ENCODE measurements around the gene GABRR1. TPM values are rescaled to one million over a fixed set of nuclear protein-coding genes. Genes with fewer than 3 reads are reported as not detected.
A peak's percentile ranks its signal among the peaks of the same experiment; 100 is the strongest.

Gene GABRR1
- polyA plus RNA-seq (2013, experiment 1 of 2): not detected
- polyA plus RNA-seq (2013, experiment 2 of 2): not detected

DNA sequence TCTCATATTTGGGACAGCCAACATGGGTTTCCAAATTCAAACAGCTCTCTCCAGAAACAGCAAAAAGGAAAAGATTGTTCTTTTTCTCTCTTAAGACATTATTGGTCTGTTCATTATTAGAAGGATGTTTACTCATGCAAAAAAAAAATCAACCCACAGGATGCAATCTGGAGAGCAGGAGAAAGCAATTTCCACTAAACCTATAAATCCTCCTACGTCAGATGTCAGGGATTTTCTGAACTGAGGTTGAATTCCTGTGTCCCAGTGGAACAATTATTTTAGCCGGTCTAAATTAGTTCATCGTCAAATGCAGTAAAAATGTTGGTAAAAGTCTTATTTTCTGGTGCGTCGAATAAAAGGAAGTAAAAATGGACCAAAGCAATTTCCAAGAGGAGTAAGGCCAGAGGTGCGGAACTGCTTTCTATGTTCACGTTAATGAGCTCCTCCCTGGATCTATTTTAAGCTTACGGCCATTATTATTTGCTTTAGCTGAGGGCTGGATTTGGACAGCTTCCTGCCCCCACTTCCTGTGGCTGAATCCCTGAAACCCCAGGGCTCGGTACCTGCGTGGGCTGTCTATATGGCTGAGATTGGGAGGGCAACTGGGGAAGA, at the start of gene GABRR1:
GABRR1 (minus strand) TSS at position 60 of the 612 bp plus-strand sequence; CDS start at position 24, 36 bp downstream.
- Histone ChIP-seq H2BK120ac (ENCODE audit: low read depth, low read length) (no peak within 1 kb of the TSS), H3K14ac (ENCODE audit: low read length) (no peak within 1 kb of the TSS), H3K79me1 (ENCODE audit: low read depth, low read length) (no peaks in the 10 kb centered on the region), H3K18ac (ENCODE audit: low read length) (no peak within 1 kb of the TSS), H2BK12ac (ENCODE audit: low read length) (no peak within 1 kb of the TSS), H2BK15ac (ENCODE audit: low read length) (no peak within 1 kb of the TSS), H2BK5ac (ENCODE audit: low read length) (no peak within 1 kb of the TSS), H3K9me3 (replicated peaks in 1 of 2; ENCODE audit: control insufficient read depth in 2 of 2, insufficient read depth in 1 of 2, low read depth in 1 of 2, low read length in 2 of 2) (no peaks in the 10 kb centered on the region), H3K4me1 (ENCODE audit: control insufficient read depth in 2 of 2, insufficient read depth in 1 of 2, low read depth in 1 of 2, low read length in 2 of 2) (peaks cover 0 to 3% of the 10 kb centered on the region in 2 donors), H4K91ac (ENCODE audit: low read depth, low read length, poor library complexity) (no peak within 1 kb of the TSS), H4K8ac (ENCODE audit: low read depth, low read length) (no peak within 1 kb of the TSS), H3K27ac (replicated peaks; ENCODE audit: low read length) (no peak within 1 kb of the TSS), H3K9ac (ENCODE audit: low read depth, low read length, poor library complexity) (no peak within 1 kb of the TSS), H3K4ac (ENCODE audit: low read length) (no peak within 1 kb of the TSS), H3K4me2 (ENCODE audit: insufficient read depth, low read length, poor library complexity, severe bottlenecking) (no peak within 1 kb of the TSS), H3K4me3 (ENCODE audit: low read length in 2 of 2) (no peak within 1 kb of the TSS), H2AK5ac (ENCODE audit: low read depth, low read length) (no peak within 1 kb of the TSS), H2AFZ (ENCODE audit: low read length) (peak within 1 kb of the TSS; percentile 32), H3K36me3 (replicated peaks in 1 of 2; ENCODE audit: control insufficient read depth in 2 of 2, insufficient read depth in 2 of 2, low read length in 2 of 2) (no peaks in the 10 kb centered on the region), H3K27me3 (ENCODE audit: control insufficient read depth in 3 of 3, insufficient read depth in 3 of 3, low read depth in 1 of 3, low read length in 3 of 3) (peaks cover 0 to 5% (median 0%) of the 10 kb centered on the region in 3 experiments), H3K23ac (ENCODE audit: low read depth, low read length, poor library complexity) (no peak within 1 kb of the TSS)
- DNase-seq (ENCODE audit: low spot score): no peak
- WGBS, 2 donors (ENCODE audit: extremely low coverage in 2 of 2, insufficient read length in 2 of 2, insufficient replicate concordance in 1 of 2): no CpG with 5 or more reads among the region's 10 CpGs

DNA sequence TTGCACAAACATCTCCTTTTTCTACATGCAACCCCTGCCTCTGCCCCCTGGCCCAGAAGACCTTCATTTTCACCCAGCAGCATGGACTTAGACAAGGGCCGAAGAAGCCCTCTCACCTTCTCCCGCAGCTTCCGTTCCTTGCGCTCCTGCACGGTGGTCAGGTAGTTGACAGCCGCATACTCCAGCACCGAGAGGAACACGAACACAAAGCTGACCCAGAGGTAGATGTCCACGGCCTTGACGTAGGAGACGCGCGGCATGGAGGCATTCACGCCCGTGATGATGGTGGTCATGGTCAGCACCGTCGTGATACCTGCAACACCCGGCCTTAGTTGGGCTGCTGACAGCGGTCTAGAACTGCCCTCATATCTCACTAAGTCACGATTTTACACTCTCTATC, 47.1 kb upstream of the GABRR1 start:
- H2BK5ac ChIP-seq (ENCODE audit: low read length): no peak overlapping the region
- H3K27ac ChIP-seq (replicated peaks; ENCODE audit: low read length): no peak overlapping the region
- peak overlapping the region; percentile 12 for H3K14ac ChIP-seq (ENCODE audit: low read length)
- H4K8ac ChIP-seq (ENCODE audit: low read depth, low read length): no peak overlapping the region
- H3K23ac ChIP-seq (ENCODE audit: low read depth, low read length, poor library complexity): no peak overlapping the region
- H3K4me1 ChIP-seq (ENCODE audit: control insufficient read depth in 2 of 2, insufficient read depth in 1 of 2, low read depth in 1 of 2, low read length in 2 of 2): no peaks in the 10 kb centered on the region
- no peak overlapping the region for H3K4me2 ChIP-seq (ENCODE audit: insufficient read depth, low read length, poor library complexity, severe bottlenecking)
- no peak overlapping the region for H4K91ac ChIP-seq (ENCODE audit: low read depth, low read length, poor library complexity)
- no CpG with 5 or more reads among the region's 20 CpGs for WGBS, 2 donors (ENCODE audit: extremely low coverage in 2 of 2, insufficient read length in 2 of 2, insufficient replicate concordance in 1 of 2)
- H2BK12ac ChIP-seq (ENCODE audit: low read length): no peak overlapping the region
- H2BK15ac ChIP-seq (ENCODE audit: low read length): no peak overlapping the region
- H2AFZ ChIP-seq (ENCODE audit: low read length): no peak overlapping the region
- no peak overlapping the region for H2BK120ac ChIP-seq (ENCODE audit: low read depth, low read length)
- H2AK5ac ChIP-seq (ENCODE audit: low read depth, low read length): no peak overlapping the region
- H3K27me3 ChIP-seq (ENCODE audit: control insufficient read depth in 3 of 3, insufficient read depth in 3 of 3, low read depth in 1 of 3, low read length in 3 of 3): peaks cover 0 to 9% (median 0%) of the 10 kb centered on the region in 3 experiments
- no peak for DNase-seq (ENCODE audit: low spot score)
- no peaks in the 10 kb centered on the region for H3K36me3 ChIP-seq (replicated peaks in 1 of 2; ENCODE audit: control insufficient read depth in 2 of 2, insufficient read depth in 2 of 2, low read length in 2 of 2)
- no peak overlapping the region for H3K9ac ChIP-seq (ENCODE audit: low read depth, low read length, poor library complexity)
- H3K9me3 ChIP-seq (replicated peaks in 1 of 2; ENCODE audit: control insufficient read depth in 2 of 2, insufficient read depth in 1 of 2, low read depth in 1 of 2, low read length in 2 of 2): no peaks in the 10 kb centered on the region
- H3K4ac ChIP-seq (ENCODE audit: low read length): no peak overlapping the region
- H3K79me1 ChIP-seq (ENCODE audit: low read depth, low read length): no peaks in the 10 kb centered on the region
- H3K4me3 ChIP-seq (ENCODE audit: low read length in 2 of 2): no peak overlapping the region
- no peak overlapping the region for H3K18ac ChIP-seq (ENCODE audit: low read length)

DNA sequence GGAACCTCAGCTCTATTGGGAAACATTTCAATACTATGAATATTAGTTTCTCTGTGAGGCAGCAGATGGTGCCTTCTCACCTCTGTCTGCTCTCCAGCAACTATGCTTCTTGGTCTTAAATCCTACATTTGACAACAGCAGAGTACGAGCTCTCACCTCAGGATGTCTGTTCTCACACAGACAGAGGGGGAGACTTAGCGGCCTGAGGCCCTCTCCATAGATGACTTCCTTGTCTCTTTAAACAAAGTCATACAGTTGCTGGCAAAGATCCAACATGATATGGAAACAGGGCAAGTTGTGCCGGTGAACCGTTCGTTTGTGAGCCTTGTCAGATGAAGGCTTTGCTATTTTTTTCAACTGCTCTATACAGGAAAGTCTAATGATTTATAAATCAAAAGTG, 43.7 kb upstream of the GABRR1 start:
- no peak overlapping the region for H3K18ac ChIP-seq (ENCODE audit: low read length)
- H3K27me3 ChIP-seq (ENCODE audit: control insufficient read depth in 3 of 3, insufficient read depth in 3 of 3, low read depth in 1 of 3, low read length in 3 of 3): peaks cover 0 to 7% (median 0%) of the 10 kb centered on the region in 3 experiments
- no peak overlapping the region for H2BK5ac ChIP-seq (ENCODE audit: low read length)
- H3K4ac ChIP-seq (ENCODE audit: low read length): no peak overlapping the region
- H4K8ac ChIP-seq (ENCODE audit: low read depth, low read length): no peak overlapping the region
- H3K4me3 ChIP-seq (ENCODE audit: low read length in 2 of 2): no peak overlapping the region
- H3K27ac ChIP-seq (replicated peaks; ENCODE audit: low read length): no peak overlapping the region
- H3K9ac ChIP-seq (ENCODE audit: low read depth, low read length, poor library complexity): no peak overlapping the region
- H3K4me1 ChIP-seq (ENCODE audit: control insufficient read depth in 2 of 2, insufficient read depth in 1 of 2, low read depth in 1 of 2, low read length in 2 of 2): no peaks in the 10 kb centered on the region
- H4K91ac ChIP-seq (ENCODE audit: low read depth, low read length, poor library complexity): no peak overlapping the region
- H2BK12ac ChIP-seq (ENCODE audit: low read length): no peak overlapping the region
- WGBS, 2 donors (ENCODE audit: extremely low coverage in 2 of 2, insufficient read length in 2 of 2, insufficient replicate concordance in 1 of 2): no CpG with 5 or more reads among the region's 5 CpGs
- no peak overlapping the region for H3K4me2 ChIP-seq (ENCODE audit: insufficient read depth, low read length, poor library complexity, severe bottlenecking)
- H3K79me1 ChIP-seq (ENCODE audit: low read depth, low read length): no peaks in the 10 kb centered on the region
- no peaks in the 10 kb centered on the region for H3K36me3 ChIP-seq (replicated peaks in 1 of 2; ENCODE audit: control insufficient read depth in 2 of 2, insufficient read depth in 2 of 2, low read length in 2 of 2)
- no peak overlapping the region for H2BK15ac ChIP-seq (ENCODE audit: low read length)
- H2BK120ac ChIP-seq (ENCODE audit: low read depth, low read length): no peak overlapping the region
- no peak overlapping the region for H3K23ac ChIP-seq (ENCODE audit: low read depth, low read length, poor library complexity)
- H3K14ac ChIP-seq (ENCODE audit: low read length): no peak overlapping the region
- no peaks in the 10 kb centered on the region for H3K9me3 ChIP-seq (replicated peaks in 1 of 2; ENCODE audit: control insufficient read depth in 2 of 2, insufficient read depth in 1 of 2, low read depth in 1 of 2, low read length in 2 of 2)
- no peak for DNase-seq (ENCODE audit: low spot score)
- no peak overlapping the region for H2AFZ ChIP-seq (ENCODE audit: low read length)
- H2AK5ac ChIP-seq (ENCODE audit: low read depth, low read length): no peak overlapping the region

DNA sequence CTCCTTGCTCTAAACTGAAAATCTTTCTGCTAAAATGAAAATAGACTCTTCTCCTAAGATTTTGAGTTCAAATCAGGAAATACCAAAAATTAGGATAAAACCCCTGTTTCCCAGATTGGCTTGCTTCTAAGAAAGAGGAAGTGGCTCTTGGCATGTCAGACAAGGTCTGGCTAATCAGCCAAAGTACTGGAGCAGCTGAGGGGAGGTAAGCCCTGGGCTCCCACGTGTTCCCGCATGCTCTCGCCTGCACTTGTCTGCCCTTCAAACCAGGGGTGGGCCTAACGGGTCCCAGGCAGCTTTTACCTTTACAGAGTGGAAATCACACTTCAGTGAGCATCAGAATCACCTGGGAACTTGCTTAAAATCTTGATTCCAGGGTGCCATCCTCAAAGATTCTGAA, 43.2 kb upstream of the GABRR1 start:
- Histone ChIP-seq H3K14ac (ENCODE audit: low read length) (no peak overlapping the region), H2BK120ac (ENCODE audit: low read depth, low read length) (no peak overlapping the region), H3K4me1 (ENCODE audit: control insufficient read depth in 2 of 2, insufficient read depth in 1 of 2, low read depth in 1 of 2, low read length in 2 of 2) (no peaks in the 10 kb centered on the region), H3K27me3 (ENCODE audit: control insufficient read depth in 3 of 3, insufficient read depth in 3 of 3, low read depth in 1 of 3, low read length in 3 of 3) (peaks cover 0 to 4% (median 0%) of the 10 kb centered on the region in 3 experiments), H3K27ac (replicated peaks; ENCODE audit: low read length) (no peak overlapping the region), H2AFZ (ENCODE audit: low read length) (no peak overlapping the region), H3K36me3 (replicated peaks in 1 of 2; ENCODE audit: control insufficient read depth in 2 of 2, insufficient read depth in 2 of 2, low read length in 2 of 2) (no peaks in the 10 kb centered on the region), H3K23ac (ENCODE audit: low read depth, low read length, poor library complexity) (no peak overlapping the region), H3K4me2 (ENCODE audit: insufficient read depth, low read length, poor library complexity, severe bottlenecking) (no peak overlapping the region), H3K4me3 (ENCODE audit: low read length in 2 of 2) (no peak overlapping the region), H3K9me3 (replicated peaks in 1 of 2; ENCODE audit: control insufficient read depth in 2 of 2, insufficient read depth in 1 of 2, low read depth in 1 of 2, low read length in 2 of 2) (no peaks in the 10 kb centered on the region), H2BK5ac (ENCODE audit: low read length) (no peak overlapping the region), H3K79me1 (ENCODE audit: low read depth, low read length) (no peaks in the 10 kb centered on the region), H2BK12ac (ENCODE audit: low read length) (no peak overlapping the region), H3K18ac (ENCODE audit: low read length) (no peak overlapping the region), H3K4ac (ENCODE audit: low read length) (no peak overlapping the region), H4K8ac (ENCODE audit: low read depth, low read length) (no peak overlapping the region), H3K9ac (ENCODE audit: low read depth, low read length, poor library complexity) (no peak overlapping the region), H4K91ac (ENCODE audit: low read depth, low read length, poor library complexity) (no peak overlapping the region), H2BK15ac (ENCODE audit: low read length) (no peak overlapping the region), H2AK5ac (ENCODE audit: low read depth, low read length) (no peak overlapping the region)
- no peak for DNase-seq (ENCODE audit: low spot score)
- WGBS, 2 donors (ENCODE audit: extremely low coverage in 2 of 2, insufficient read length in 2 of 2, insufficient replicate concordance in 1 of 2): no CpG with 5 or more reads among the region's 4 CpGs

Measured in neuronal stem cell (in vitro differentiated cells).